Mucosa of descending colon (tissue), 3 donors: Measurements from ENCODE around the gene BTBD19. TPM values are rescaled to one million over a fixed set of nuclear protein-coding genes. Genes with fewer than 3 reads are reported as not detected.
A peak's percentile ranks its signal among the peaks of the same experiment; 100 is the strongest.

Experiments
- ATAC-seq: fragments of 200-7000 bp; cut with Tn5 transposase; one replicate; pipeline ENCODE4 v1.9.1; 2020; ENCODE audit warnings: mild to moderate bottlenecking, moderate library complexity
- DNase-seq, 3 donors: peaks; one replicate each; pipeline ENCODE4 v3.0.0-alpha.2; 2020
- H3K36me3 ChIP-seq: fragments of 200-600 bp; one replicate; pipeline ENCODE4 v1.8.0; 2021; ENCODE audit warnings: low read depth, mild to moderate bottlenecking
- H3K4me1 ChIP-seq: fragments of 200-600 bp; one replicate; pipeline ENCODE4 v1.8.0; 2021; ENCODE audit warnings: low read depth, mild to moderate bottlenecking
- H3K4me3 ChIP-seq: fragments of 200-600 bp; one replicate; pipeline ENCODE4 v1.8.0; 2021; ENCODE audit warnings: mild to moderate bottlenecking
- H3K9me3 ChIP-seq: fragments of 200-600 bp; one replicate; pipeline ENCODE4 v1.8.0; 2021; ENCODE audit warnings: mild to moderate bottlenecking
- intact Hi-C, 2 donors: fragments of 100-400 bp; cut with DNase I in 1 of 2; cut with micrococcal nuclease in 1 of 2; formaldehyde crosslinking; loops; one replicate each; pipeline versions ENCODE4 v1.11.0 to v1.11.1; 2022; cut with DNase I, micrococcal nuclease
- total RNA-seq, 3 donors: library from RNA; stranded (reverse); fragmentation: NEBNext Ultra II Directional in 2 of 3; extraction: Animal tissue kit (Norgen Biotek cat#: 25700) in 2 of 3; gene quantifications; one replicate each; pipeline versions ENCODE4 v1.2.1 to v1.2.4, GENCODE V29; 2021 to 2023
- TF ChIP-seq, protein P1 (sequence below): fragments of 200-600 bp; IDR thresholded peaks from one replicate; pipeline ENCODE4 v1.8.0; 2022; ENCODE audit warnings: antibody characterized with exemption, mild to moderate bottlenecking
- donor health status: DM: no; HTN: no; CAD: no; lungs with moderate emphysema.
- donor health status: DM: no; HTN: no; CAD: no.
- donor health status: DM: no; HTN: yes; CAD: no.

BTBD19 gene
- total RNA-seq, 3 donors from 2014 or later = 2.8 to 4.4 (median 3.2) TPM

DNA sequence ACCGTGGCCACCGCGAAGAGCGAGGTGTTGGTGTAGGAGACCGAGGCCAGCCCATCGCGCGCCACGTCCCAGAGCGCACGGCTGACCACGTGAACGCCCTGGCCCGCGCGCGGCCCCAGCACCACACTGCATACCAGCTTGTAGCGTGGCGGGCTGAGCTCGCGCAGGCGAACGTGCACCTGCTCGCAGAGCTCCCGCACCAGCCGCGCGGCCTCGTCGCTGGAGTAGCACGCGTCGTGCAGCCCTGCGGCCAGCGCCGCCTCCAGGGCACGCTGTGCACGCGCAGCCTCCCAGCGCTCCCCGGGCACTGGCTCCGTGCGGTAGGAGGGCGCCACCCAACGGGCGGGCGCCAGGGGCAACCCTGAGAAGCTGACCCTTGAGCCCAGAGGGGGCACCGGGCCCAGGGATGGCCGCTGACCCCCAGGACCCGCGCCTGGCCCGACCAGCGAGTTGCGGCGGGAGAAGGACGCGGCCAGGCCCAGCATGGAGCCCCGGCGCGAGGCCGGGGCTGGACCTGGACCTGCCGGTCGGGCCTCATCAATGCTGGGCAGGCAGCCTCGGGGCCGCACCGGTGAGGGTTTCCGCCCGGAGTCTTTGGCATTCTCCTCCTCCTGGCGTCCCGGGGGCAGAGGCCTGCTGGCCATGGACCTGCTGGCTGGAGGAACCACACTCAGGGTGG is 2.2 kb upstream of the BTBD19 start:
- Histone ChIP-seq H3K4me3 (no peak overlapping the region), H3K9me3 (no peaks in the 10 kb centered on the region), H3K4me1 (peaks cover 47% of the 10 kb centered on the region), H3K36me3 (no peaks in the 10 kb centered on the region)
- TF ChIP-seq, protein P1, sequence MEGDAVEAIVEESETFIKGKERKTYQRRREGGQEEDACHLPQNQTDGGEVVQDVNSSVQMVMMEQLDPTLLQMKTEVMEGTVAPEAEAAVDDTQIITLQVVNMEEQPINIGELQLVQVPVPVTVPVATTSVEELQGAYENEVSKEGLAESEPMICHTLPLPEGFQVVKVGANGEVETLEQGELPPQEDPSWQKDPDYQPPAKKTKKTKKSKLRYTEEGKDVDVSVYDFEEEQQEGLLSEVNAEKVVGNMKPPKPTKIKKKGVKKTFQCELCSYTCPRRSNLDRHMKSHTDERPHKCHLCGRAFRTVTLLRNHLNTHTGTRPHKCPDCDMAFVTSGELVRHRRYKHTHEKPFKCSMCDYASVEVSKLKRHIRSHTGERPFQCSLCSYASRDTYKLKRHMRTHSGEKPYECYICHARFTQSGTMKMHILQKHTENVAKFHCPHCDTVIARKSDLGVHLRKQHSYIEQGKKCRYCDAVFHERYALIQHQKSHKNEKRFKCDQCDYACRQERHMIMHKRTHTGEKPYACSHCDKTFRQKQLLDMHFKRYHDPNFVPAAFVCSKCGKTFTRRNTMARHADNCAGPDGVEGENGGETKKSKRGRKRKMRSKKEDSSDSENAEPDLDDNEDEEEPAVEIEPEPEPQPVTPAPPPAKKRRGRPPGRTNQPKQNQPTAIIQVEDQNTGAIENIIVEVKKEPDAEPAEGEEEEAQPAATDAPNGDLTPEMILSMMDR = no peak
- no peak for ATAC-seq
- DNase-seq = peak in 2 of 3 donors; percentile 46 to 69
- intact Hi-C loops = no loop called here

DNA sequence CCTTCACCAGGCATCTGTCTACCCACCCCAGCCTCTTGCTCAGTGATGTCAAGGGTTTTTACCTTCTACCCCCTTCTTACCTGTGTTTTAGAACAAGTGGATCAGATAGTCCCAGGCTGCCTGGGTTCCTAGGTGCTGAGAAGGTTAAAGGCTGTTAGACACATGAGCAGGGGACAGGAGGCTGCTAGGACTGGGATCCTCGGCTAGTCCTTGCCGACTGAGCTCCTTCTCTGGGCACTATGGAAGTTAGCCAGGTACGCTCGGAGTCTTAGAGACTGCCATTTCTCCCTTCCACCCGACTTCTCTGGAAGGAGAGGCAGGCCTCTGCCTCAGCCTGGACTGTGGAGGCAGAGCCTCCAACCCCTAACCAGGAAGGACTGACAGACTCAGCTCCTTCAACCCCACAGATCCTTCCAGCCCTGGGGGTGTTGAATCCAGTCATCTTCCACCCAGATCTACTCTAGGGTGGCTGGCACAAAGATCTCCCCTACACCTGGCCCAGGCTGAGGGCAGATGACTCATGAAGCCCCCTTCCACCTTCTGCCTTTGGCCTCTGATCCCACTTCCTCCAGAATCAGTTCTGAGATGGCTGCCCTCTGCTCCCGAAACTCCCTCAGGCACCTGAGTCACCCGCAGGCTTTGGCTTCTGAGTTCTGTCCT is 1.5 kb upstream of the BTBD19 start, which contains the start of gene DYNLT4:
Gene DYNLT4, minus strand, starts transcription at position 648 of the 660 bp plus-strand sequence. CDS start 683 bp downstream, outside the sequence.
- no peaks in the 10 kb centered on the region for H3K9me3 ChIP-seq
- H3K4me3 ChIP-seq = no peak within 1 kb of the TSS
- no peaks in the 10 kb centered on the region for H3K36me3 ChIP-seq
- peaks cover 45% of the 10 kb centered on the region for H3K4me1 ChIP-seq
- DNase-seq (peak in 1 of 3 donors; percentile 48), ATAC-seq (no peak)
- intact Hi-C loops = no loop called here
- TF ChIP-seq, protein P1 = no peak

DNA sequence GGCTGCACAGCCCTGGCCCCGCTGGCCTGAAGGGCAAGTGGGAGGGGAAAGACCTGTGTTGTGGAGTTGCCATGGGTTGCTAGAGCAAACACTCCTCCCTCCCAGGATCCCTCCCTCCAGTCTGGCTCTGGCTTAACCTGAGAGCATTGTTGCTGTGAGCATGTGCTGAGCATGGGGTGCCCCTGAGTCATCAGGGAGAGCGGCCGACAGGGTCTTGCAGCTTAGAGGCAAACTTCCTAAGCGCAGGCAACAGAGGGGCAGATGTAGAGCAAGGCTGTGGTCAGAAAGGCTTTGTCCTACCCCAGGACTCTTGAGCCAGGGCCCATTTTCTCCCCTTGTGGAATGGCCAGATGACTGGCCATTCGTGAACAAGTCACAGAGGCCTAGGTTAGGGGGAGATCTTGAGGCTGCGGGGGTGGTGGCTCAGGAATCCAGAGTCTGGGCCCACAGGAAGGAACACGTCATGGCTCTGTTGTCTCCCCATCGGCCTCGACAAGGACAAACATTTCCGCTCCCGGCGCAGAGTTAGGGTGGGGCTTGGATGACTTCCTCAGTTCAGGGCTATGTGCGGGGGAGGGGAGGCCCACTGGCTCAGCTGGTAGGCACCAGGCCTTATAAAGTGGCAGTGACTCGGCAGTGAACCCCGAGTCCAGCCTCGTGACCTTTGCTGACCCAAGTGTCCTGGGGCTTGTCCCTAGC is 810 bp upstream of the BTBD19 start:
- intact Hi-C loops = no loop called here
- TF ChIP-seq, protein P1 = peak; percentile 9

DNA sequence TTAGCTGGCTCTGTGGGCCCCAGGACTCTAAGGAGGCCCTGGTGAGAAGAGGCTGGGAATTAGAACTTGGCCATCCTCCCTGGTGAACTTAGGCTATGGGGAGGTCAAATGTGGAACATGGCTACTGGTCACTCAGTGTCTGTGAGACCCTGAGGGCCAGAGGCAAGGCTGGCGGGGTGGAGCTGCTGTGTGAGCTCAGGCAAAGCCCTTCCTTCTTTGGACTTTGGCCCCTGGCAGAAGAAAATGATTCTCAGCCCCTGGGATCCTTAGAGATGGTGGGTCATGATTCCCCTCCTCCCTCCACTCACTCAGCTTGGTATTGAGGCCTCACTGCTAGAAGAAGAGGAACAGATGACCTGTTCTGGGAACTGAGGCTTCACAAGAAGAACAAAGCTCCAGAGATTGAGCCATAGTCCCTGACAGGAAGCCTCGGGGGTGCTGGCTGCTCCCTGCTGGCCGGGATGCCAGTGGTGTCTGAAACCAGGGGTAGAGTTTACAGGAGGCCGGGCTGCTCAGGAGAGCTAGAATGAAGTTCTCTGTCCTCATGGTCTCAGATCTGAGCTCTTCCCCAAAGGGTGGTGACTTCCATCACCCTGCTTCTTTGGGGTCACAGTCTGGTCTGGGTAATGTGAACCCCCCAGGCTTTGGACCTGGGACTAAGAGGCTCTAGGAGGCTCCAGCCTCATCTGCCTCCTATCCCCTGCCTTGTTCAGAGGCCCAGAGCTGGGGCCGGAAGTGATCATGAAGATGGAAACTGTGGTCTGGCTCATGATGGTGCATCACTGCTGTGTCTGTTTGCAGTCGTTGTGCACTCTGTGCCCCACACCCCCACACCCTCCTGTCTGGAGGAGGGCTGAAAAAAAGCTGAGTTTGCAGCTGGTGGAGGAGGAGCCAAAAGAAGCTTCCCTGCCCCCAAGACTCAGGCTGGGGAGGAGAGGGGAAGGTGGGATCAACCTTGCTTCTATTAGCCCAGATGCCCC is 905 bp downstream of the BTBD19 start:
- peak; percentile 19 for ATAC-seq
- Histone ChIP-seq H3K9me3 (no peaks in the 10 kb centered on the region), H3K36me3 (no peaks in the 10 kb centered on the region), H3K4me3 (no peak overlapping the region), H3K4me1 (peaks cover 45% of the 10 kb centered on the region)
- intact Hi-C loops = no loop called here
- TF ChIP-seq, protein P1 = no peak
- peak; percentile 71 to 87 (median 77) for DNase-seq

More for the DNA sequence above, 810 bp upstream of the BTBD19 start:
- no peaks in the 10 kb centered on the region for H3K9me3 ChIP-seq
- peaks cover 45% of the 10 kb centered on the region for H3K4me1 ChIP-seq
- ATAC-seq (peak; percentile 86), DNase-seq (peak; percentile 96 to 99 (median 98))
- H3K4me3 ChIP-seq = no peak overlapping the region
- no peaks in the 10 kb centered on the region for H3K36me3 ChIP-seq
